OCI-LY7 (cell line): ENCODE data around the gene ZBTB21. TPM values are rescaled to one million over a fixed set of nuclear protein-coding genes. Genes with fewer than 3 reads are reported as not detected.

Experiments used
- BruUV-seq: library from RNA; stranded (reverse); fragments of 400-500 nt; replicated peaks from 2 replicates; lab custom pipeline; 2021; lab: Mats Ljungman, UMichigan
- CTCF ChIA-PET: fragments of 300-600 bp; sonication (Branson Sonifier 250); formaldehyde crosslinking; loops from one replicate; lab custom pipeline; 2022; ENCODE audit warnings: antibody characterized with exemption; ENCODE audit not compliant: unreplicated experiment; lab: Charles Lee
- POLR2A ChIA-PET: fragments of 300-600 bp; sonication (Branson Sonifier 250); formaldehyde crosslinking; loops from one replicate; lab custom pipeline; 2022; ENCODE audit warnings: antibody characterized with exemption; lab: Charles Lee
- DNase-seq: peaks from one replicate; pipeline ENCODE4 v3.0.0-alpha.2; 2015; ENCODE audit warnings: low spot score
- H2AFZ ChIP-seq: fragments of 200-600 bp; sonication (generic), shearing (Covaris generic); 2 replicates; pipeline ENCODE4 v1.6.1; 2014; ENCODE audit warnings: mild to moderate bottlenecking, antibody characterized with exemption, low read length, moderate library complexity
- H3K27ac ChIP-seq: fragments of 200-600 bp; sonication (generic); 2 replicates; pipeline ENCODE4 v1.5.1; 2014; ENCODE audit warnings: mixed run types, low read depth, mild to moderate bottlenecking, moderate library complexity, low read length, inconsistent platforms; ENCODE audit not compliant: poor library complexity, severe bottlenecking
- H3K36me3 ChIP-seq: fragments of 200-600 bp; sonication (generic); 2 replicates; pipeline ENCODE4 v1.6.1; 2014; ENCODE audit warnings: mild to moderate bottlenecking, antibody characterized with exemption, low read length, moderate library complexity, mixed read lengths; ENCODE audit not compliant: insufficient read depth
- H3K4me1 ChIP-seq: fragments of 200-600 bp; sonication (generic); 2 replicates; pipeline ENCODE4 v1.5.1; 2014; ENCODE audit warnings: mild to moderate bottlenecking, low read length; ENCODE audit not compliant: insufficient read depth, poor library complexity, severe bottlenecking
- H3K4me2 ChIP-seq: fragments of 200-600 bp; sonication (generic); 2 replicates; pipeline ENCODE4 v1.6.1; 2014; ENCODE audit warnings: mild to moderate bottlenecking, low read length
- H3K4me3 ChIP-seq: fragments of 200-600 bp; sonication (generic); 2 replicates; pipeline ENCODE4 v1.5.1; 2014; ENCODE audit warnings: mild to moderate bottlenecking, low read depth, low read length; ENCODE audit not compliant: poor library complexity, severe bottlenecking
- H3K79me2 ChIP-seq: fragments of 200-600 bp; sonication (generic); 2 replicates; pipeline ENCODE4 v1.6.1; 2016; ENCODE audit warnings: low read depth, mild to moderate bottlenecking, low read length, moderate library complexity, mixed read lengths; ENCODE audit not compliant: insufficient read depth
- H3K9me2 ChIP-seq: fragments of 200-600 bp; sonication (generic); 2 replicates; pipeline ENCODE4 v1.6.1; 2016; ENCODE audit warnings: mild to moderate bottlenecking, low read length, mixed read lengths; ENCODE audit not compliant: insufficient read depth
- H3K9me3 ChIP-seq: fragments of 200-600 bp; sonication (generic); 2 replicates; pipeline ENCODE4 v1.6.1; 2014; ENCODE audit warnings: mild to moderate bottlenecking, mixed run types, low read length, mixed read lengths
- H4K20me1 ChIP-seq: fragments of 200-600 bp; sonication (generic); 2 replicates; pipeline ENCODE4 v1.6.1; 2014; ENCODE audit warnings: mild to moderate bottlenecking, antibody characterized with exemption, low read length, moderate library complexity, mixed read lengths; ENCODE audit not compliant: insufficient read depth
- EZH2phosphoT487 ChIP-seq: fragments of 200-600 bp; sonication (generic); IDR thresholded peaks from 2 replicates; pipeline ENCODE4 v1.6.1; 2018; ENCODE audit warnings: low read depth, borderline replicate concordance, mild to moderate bottlenecking, mixed run types, antibody characterized with exemption, low read length, moderate library complexity, mixed read lengths
- intact Hi-C: fragments of 100-400 bp; cut with micrococcal nuclease; formaldehyde crosslinking; loops from one replicate; pipeline ENCODE4 v1.10.0; 2022; ENCODE audit not compliant: unreplicated experiment
- total RNA-seq, 2 experiments: library from RNA; depleted of rRNA in 1 of 2; stranded (reverse); fragments of >200 nt in 1 of 2; shearing (Covaris generic) in 1 of 2; gene quantifications; 2 replicates each; pipeline ENCODE4 v1.2.3, GENCODE V29; 2014 to 2022
- TF ChIP-seq, protein P1 (sequence below): fragments of 200-600 bp; sonication (generic); conservative IDR thresholded peaks from 2 replicates; pipeline ENCODE4 v1.5.1; 2014; ENCODE audit warnings: mild to moderate bottlenecking, antibody characterized with exemption, low read length, moderate library complexity, mixed read lengths

Gene ZBTB21
- total RNA-seq, 2 experiments from 2014 or later = 10.0 to 19.6 TPM

DNA sequence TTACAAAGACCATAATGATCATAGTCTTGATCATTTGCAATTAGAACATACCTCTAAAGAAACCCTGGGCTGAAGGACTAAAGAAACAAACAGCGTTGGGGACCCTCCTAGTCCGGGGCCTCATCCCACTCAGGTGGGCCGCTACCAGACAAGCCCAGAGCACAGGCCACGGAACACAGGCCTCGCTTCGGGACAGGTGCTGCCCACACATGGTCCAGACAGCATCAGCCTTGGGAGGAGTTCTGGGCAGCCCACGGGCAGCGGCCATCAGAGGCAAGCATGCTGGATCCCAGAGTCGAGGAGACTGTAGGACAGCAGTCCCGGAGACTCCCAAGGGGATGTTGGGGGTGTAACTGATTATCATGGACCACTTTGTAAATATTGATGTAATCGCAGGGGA lies 61.3 kb downstream of the ZBTB21 start:
- intact Hi-C loops = no loop called here

DNA sequence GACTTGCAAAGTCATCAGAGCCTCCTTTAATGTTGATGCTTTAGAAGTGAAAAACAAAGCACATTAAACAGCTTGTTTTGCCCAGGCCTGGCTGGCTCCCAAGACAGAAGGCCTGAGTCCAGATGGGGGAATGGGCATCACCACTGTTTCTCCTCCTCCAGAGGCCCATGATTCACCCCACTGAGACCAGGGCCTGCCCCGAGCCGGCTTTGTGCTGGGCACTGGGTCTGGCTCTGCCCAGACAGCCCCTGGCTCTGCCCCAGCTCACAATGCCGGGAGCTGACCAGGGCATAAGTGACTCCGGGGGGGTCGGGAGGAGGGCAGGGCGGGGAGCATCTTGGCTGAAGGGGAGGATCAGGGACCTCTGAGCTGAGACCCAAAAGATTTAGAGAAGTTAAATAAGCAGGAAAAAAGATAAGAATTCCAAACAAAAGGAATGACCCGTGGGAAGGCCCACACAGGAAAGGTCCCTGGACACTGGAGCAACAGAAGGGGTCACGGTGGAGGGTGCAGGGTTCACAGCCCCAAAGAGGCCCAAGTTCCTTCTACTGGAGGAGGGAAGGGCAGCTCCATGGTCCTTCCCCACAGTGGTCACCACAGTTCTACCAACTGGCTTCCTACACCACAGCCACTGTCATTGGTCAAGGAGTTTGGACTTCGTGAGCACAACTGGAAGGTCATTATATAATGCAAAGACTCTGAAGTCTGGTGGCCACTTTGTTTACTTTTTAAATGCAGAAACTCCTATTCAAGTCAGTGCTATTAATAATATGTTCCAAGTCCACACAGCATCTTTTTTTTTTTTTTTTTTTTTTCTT lies 61.9 kb downstream of the ZBTB21 start:
- Histone ChIP-seq H4K20me1 (no peaks in the 10 kb centered on the region), H3K4me1 (no peaks in the 10 kb centered on the region), H3K79me2 (no peaks in the 10 kb centered on the region), H3K9me2 (no peaks in the 10 kb centered on the region), H3K36me3 (no peaks in the 10 kb centered on the region), H3K9me3 (no peaks in the 10 kb centered on the region), H3K27ac (no peak overlapping the region), H3K4me2 (no peak overlapping the region), H3K4me3 (no peak overlapping the region), H2AFZ (no peak overlapping the region)
- POLR2A ChIA-PET = interaction anchor here (0.7 kb wide), 1 partner anchor 85 kb away, joined by 3 read pairs; no protein-coding TSS in a partner anchor
- no peak for DNase-seq
- no TSS peak for BruUV-seq
- intact Hi-C loops = no loop called here
- TF ChIP-seq, protein P1, sequence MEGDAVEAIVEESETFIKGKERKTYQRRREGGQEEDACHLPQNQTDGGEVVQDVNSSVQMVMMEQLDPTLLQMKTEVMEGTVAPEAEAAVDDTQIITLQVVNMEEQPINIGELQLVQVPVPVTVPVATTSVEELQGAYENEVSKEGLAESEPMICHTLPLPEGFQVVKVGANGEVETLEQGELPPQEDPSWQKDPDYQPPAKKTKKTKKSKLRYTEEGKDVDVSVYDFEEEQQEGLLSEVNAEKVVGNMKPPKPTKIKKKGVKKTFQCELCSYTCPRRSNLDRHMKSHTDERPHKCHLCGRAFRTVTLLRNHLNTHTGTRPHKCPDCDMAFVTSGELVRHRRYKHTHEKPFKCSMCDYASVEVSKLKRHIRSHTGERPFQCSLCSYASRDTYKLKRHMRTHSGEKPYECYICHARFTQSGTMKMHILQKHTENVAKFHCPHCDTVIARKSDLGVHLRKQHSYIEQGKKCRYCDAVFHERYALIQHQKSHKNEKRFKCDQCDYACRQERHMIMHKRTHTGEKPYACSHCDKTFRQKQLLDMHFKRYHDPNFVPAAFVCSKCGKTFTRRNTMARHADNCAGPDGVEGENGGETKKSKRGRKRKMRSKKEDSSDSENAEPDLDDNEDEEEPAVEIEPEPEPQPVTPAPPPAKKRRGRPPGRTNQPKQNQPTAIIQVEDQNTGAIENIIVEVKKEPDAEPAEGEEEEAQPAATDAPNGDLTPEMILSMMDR = no peak
- no peak for TF ChIP-seq EZH2phosphoT487
- CTCF ChIA-PET = no interaction called here

More for the DNA sequence above, 61.3 kb downstream of the ZBTB21 start:
- Histone ChIP-seq H4K20me1 (no peaks in the 10 kb centered on the region), H3K27ac (no peak overlapping the region), H3K36me3 (no peaks in the 10 kb centered on the region), H3K4me2 (no peak overlapping the region), H3K9me3 (no peaks in the 10 kb centered on the region), H2AFZ (no peak overlapping the region), H3K4me3 (no peak overlapping the region), H3K9me2 (no peaks in the 10 kb centered on the region), H3K79me2 (no peaks in the 10 kb centered on the region), H3K4me1 (no peaks in the 10 kb centered on the region)
- DNase-seq = no peak
- CTCF ChIA-PET = no interaction called here
- no TSS peak for BruUV-seq
- TF ChIP-seq, protein P1 = no peak
- TF ChIP-seq EZH2phosphoT487 = no peak
- POLR2A ChIA-PET = no interaction called here

DNA sequence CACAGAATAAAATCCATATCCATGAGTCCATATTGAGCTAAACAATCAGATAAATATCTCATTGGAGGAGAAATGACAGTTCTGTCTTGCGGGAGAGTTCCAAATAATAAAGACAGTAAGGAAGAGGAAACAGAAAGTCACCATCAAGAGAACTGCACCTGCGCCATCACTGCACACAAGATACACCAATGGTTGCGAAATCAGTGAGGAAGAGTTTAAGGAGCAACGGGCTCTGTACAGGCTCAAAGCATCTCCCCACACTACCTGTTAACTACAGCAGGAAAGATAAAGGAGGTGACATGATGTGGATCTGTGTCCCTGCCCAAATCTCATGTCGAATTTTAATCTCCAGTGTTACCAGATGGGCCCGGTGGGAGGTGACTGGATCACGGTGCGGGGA lies 64.2 kb downstream of the ZBTB21 start:
- H3K9me2 ChIP-seq = no peaks in the 10 kb centered on the region
- DNase-seq = no peak
- intact Hi-C loops = no loop called here
- H4K20me1 ChIP-seq = no peaks in the 10 kb centered on the region
- H2AFZ ChIP-seq = no peak overlapping the region
- H3K9me3 ChIP-seq = no peaks in the 10 kb centered on the region
- ChIA-PET POLR2A (no interaction called here), CTCF (no interaction called here)
- no peaks in the 10 kb centered on the region for H3K36me3 ChIP-seq
- H3K4me2 ChIP-seq = no peak overlapping the region
- H3K4me1 ChIP-seq = no peaks in the 10 kb centered on the region
- H3K27ac ChIP-seq = no peak overlapping the region
- no TSS peak for BruUV-seq
- no peak overlapping the region for H3K4me3 ChIP-seq
- no peaks in the 10 kb centered on the region for H3K79me2 ChIP-seq
- no peak for TF ChIP-seq EZH2phosphoT487
- TF ChIP-seq, protein P1 = no peak
